GM19023 (cell line): Measurements from ENCODE around the gene KLF15.

Experiments used
- ATAC-seq: cut with Tn5 transposase; IDR thresholded peaks from one replicate; pipeline ENCODE4 v1.9.1; 2021; ENCODE audit warnings: mild to moderate bottlenecking, moderate library complexity; ENCODE audit not compliant: unreplicated experiment

KLF15 gene

DNA sequence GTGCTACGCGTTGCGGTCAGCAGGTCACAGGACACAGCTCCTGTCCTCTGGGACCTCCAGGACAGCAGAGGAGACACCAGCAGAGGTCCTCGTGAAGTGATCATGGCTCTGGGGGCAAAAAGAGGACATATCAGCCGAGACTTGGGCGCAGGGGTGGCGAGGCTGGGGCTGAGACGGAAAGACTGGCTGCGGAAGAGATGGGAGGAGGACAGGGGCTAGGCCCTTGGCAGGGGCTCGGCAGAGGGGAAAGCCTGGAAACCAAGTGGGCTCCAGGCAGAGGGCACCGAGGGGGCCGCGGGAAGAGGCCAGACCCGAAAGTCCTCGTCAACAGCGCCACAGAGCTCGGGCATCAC is 32.6 kb upstream of the KLF15 start:
- no peak for ATAC-seq

DNA sequence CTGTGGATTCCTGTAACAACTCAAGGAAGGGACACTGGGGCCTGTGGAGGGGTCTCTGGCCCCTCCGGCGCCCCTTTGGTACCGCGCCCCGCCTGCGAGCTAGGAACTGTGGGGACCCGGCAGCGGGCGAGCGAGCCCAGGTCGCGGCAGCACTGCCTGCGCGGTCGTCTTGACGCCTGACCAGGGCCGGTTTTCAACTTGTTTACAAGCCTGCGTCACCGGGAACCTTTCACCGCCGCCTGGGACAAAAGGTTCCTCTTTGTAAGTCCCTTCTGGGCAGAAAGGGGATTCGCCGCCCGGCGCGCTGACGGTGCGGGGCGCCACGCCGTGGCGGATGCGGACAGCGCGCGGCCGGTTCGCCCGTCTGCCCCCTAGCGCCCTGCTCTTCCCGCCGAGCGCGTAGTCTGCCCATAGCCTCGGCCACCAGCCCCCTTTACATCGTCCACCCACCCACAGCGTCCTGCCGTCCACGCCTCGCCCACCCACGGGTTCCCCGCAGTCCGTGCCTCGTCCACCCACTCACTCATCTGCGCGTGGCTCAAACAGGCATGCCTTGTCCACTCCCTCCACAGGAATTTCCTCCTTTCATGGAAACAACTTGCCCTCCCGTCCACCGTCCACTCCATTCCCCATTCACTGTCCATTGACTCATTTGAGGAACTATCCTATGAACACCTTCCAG is 32.0 kb upstream of the KLF15 start:
- peak; percentile 77 for ATAC-seq

DNA sequence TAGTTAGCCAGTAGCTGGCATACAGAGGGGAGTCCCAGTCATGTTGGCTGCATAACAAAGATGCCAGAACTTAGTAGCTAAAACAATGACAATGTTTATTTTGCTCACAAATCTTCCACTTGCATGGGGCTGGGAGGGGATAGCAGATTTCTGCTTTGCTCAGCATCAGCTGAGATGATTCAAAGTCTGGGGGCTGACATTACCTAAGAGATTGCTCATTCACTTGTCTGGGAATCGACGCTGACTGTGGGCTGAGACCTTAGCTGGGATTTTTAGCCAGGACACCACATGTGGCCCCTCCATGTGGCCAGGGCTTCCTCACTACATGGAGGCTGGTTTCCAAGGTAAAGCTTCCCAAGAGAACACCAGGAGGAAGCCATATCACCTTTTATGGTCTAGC is 24.8 kb upstream of the KLF15 start:
- ATAC-seq = no peak

DNA sequence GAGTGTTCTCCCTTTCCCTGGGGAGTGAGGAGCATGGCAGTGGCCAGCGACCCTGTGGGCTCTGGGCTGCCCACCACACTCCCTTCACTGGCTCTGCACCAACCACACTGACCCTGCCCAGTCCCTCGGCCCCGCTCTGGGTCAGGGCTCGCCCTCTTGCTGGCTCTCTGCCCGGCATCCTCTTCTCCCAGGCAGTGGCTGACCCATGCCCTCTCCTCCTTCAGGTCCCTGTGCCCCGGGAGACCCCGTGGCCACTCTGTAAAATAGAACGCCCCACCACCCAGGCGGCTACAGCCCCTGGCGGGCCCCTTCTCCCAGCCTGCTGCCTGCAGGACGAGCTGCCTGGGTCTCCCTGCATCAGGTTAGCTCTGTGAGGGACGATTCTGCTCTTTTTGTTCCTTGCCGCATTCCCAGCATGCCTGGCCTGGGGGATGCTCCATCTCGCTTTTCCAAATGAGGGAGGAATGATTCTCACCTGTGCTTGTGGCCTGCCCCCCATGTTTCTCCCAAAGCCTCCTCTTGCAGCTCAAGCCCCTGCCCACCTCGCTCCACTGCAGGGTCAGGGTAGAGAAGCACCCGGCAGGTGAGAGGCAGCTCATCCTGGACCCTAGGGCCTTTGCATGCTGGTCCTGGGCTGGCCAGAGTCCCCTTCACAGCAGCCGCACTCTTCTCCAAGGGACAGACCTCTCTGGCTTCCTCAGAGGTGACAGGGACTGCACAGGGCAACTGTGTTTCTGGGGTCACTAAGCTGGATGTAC is 23.0 kb upstream of the KLF15 start:
- no peak for ATAC-seq

DNA sequence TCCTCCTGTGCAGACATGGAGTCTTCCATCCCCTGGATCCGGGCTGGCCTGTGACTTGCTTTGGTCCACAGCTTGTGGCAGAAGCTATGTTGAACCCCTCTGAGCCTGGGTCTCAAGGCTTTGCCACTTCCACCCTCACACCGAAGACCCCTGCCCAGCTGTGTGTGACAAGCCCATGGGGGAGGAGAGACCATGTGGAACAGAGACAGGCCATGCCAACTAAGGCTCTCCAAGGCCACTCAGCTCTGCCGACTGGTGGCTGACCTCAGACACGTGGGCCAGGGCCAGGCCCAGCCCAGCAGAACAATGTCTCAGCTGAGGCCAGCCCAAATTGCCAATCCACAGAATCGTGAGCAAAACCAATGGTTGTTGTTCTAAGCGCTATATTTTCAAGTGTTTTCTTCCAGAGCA is 21.1 kb upstream of the KLF15 start:
- no peak for ATAC-seq

DNA sequence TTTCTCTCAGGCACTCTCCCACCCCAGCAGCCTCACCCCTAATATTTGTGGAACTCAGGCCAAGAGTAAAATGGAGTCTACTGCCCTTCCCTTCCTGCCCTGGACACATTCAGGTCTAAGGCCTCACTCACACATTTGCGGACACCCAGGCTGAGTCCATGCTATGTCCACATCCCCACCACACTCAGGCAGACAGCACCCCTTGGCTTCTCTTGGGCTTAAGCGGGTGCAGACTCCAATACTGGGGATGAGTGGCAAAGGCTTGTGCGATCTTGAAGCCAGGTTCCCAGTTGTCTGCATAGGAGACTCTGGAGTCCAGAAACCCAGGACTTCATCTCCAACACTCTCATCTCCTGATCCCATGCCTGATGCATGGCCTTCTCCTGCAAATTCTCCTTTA is 20.0 kb upstream of the KLF15 start:
- ATAC-seq = no peak

DNA sequence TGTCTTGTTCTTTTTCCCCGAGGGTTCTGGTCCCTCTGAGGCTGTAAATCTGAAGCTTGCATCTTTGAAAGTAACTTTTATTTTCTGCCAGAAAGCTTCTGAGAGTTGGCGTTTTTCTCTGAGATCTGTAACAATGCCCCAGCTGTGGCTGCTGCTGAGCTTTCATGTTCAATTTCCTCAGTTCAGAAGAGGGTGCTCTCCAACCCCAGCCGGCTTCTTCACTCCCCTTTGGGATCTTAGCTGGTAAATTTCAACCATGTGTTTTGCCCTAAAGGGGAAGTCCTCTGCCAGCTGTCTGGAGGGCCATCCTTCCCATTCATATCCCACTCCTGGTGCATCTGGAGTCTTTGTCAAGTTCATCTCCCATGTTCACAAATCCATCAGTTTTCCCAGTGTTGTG is 19.2 kb upstream of the KLF15 start:
- ATAC-seq = no peak

DNA sequence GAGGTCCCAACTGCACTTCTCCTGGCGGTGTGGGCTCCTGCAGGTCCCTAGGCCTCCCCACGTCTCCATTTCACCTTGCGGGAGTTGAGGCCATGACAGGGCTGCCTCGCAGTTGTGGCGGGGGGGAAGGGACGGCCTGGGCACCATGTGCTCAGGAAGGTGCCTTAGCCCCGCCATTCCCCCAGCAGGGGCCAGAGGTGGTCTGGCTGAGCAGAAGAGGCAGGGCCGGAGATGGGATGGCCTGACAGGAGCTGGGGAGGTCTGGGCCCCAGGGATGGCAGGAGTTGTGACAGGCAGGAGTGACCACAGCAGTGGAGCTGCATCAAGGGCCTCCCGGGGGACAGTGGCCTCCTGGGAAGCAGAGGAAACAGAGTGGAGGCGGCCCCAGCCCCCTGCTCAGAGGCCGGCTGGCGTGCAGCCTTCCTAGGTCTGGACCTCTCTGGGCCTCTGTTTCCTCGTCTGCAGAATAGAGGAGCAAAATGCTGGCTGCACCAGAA is 18.7 kb upstream of the KLF15 start:
- ATAC-seq = no peak

DNA sequence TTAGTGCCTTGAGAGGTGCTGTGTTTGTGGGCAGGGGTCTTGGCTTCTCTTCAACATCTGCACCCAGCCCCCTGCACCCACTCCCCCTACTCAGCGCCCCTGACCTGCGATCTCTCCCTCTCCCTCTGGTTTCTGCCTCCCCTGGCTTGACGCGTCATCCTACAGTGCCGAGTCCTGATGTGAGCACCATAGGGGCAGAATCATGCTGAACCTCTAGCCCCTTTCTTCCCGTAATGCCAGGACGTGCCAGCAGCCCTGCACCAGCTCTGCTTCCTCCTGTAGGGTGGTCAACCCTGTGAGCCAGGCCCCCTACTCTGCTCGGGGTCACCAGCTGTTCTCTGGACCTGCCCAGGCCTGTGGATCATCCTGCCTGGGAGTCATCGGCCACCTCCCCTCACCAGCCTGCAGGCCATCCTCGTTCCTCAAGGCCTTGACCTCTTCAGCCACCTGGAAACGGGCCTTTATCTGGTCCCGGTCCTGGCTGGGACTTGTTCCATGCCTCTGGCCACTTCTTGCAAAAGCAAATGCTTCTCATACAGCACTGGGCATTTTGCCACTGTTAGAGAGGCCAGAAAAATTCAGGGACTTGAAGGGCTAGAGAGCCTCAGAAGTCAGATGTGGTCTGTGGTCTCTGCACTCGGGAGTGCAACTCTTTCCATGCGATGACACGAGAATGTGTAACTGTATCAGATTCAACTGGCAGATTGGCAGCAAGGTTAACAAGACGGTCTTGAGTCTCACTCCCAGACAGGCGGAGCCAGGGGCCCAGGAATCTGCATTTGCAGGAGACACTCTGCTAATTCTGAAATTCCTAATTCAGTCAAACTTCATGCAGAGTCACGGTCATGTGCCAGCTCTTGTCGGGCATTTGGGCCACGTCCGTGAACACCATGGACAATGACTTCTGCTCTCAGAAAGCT is 16.7 kb upstream of the KLF15 start:
- ATAC-seq = no peak

DNA sequence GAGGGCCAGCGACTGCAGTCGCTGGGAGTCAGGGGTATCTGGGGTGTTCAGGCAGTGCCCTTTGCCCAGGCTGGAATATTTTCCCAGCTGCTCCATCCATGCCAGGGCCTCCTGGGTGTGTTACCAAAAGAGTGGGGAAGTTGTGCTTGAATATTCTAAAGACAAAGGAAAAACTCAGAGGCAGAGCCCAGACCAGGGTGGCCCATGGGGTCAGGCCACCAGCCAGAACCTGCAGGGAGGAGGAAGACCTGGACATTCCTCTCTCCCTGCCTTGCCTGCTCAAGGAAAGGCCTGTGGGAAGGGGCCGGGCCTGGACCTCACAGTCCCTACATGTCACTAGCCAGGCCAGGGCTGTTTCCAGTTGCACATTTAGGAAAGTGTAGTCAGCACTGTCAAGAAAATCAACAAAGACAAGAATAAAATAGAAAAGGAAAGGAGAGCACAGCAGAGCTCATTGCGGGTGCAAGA is 16.0 kb upstream of the KLF15 start:
- ATAC-seq = no peak

DNA sequence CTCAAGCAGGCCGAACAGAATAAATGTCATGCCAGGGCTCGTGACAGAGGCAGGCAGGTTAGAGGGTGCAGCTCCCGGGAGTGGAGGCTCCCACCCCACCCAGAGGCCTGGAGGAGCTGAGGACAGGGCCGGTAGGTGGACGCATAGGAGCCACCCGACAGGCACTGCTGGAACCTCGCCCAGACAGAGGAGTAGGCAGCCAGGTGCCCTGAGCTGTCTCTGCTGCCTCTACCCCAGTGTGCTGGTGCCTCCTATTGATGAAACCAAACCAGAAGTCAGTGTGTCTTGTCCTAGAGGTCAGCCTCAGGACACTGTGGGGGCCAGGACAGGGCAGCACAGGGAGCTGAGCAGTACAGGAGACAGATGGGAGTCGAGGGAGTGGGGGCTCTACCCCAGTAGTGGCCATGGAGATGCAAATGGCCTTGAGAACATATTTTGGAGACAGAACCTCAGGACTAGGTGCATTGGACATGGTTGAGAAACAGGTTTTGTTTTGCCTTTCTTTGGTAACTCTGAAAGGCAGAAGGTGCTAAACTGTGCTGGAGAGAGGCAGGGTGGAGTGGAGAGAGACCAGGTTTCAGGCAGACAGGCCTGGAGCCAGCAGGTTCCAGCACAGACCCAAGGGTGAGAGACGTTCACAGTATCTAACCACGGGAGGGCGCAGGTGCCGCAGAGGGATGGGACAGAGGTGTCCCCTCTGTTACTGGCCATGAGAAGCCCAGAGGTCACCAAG is 15.4 kb upstream of the KLF15 start:
- no peak for ATAC-seq

DNA sequence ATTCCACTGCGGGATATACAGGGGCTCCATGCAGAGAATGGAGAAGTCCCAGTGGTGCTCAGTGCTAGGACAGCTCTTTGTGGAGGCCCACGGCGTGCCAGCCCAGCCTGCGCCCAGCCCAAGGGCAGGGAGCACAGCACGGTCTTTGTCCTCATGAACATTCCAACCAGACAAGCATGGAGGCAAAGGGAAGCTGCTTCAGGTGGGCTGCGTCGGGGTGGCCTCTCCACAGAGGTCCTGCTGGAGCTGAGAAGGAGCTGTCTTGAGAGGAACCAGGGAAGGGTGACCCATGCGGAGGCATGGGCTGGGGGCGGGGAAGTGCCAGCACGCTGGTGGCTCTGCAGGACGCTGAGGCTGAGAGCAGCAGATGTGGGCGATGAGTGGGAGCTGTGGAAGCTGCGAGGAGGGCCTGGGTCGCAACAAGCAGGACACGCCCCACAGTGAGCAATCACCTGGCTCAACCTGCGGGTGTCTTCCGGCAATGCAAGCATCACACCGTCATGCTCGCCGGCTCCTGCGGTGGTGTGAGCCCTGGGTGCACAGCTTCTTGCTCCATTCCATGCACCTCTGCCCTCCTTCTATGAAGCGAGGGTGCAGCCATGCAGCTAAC is 14.0 kb upstream of the KLF15 start:
- ATAC-seq = no peak

DNA sequence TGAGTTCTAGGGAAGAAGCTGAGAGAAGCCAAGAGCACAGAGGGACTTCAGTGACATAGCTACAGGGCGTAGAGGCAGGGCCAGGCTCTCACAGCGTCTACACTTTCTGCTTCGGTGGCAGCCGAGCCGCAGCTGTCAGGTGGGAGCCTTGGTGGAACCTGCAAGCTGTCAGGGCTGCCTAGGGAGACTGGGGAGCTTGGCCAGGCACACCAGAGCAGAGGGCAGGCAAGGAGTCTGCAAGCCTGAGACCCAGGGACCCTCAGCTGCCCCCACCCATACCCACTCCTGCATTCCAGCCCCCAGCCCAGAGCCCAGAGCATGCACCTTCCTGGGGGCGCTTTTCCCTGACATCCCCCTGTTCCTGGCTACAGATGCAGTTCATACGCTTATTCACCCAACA is 13.4 kb upstream of the KLF15 start:
- ATAC-seq = no peak

DNA sequence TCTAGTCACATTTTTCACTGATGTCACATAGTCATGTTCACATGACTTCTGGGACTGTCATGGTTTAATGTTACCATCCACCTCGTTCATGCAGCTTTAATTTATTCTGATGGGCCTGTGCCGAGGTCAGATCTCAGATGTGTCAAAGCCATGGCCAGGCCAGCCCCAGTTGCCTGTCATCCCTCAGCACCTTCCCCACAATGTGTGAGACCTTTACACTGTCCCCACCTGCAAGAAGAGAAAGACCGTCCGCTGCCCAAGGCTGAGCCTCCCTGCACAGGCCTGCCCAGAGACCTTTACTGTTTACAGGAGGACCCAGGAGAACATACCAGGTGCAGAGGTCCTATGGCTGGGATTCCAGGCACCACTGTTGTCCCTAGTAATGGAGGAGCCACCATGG is 12.8 kb upstream of the KLF15 start:
- no peak for ATAC-seq

DNA sequence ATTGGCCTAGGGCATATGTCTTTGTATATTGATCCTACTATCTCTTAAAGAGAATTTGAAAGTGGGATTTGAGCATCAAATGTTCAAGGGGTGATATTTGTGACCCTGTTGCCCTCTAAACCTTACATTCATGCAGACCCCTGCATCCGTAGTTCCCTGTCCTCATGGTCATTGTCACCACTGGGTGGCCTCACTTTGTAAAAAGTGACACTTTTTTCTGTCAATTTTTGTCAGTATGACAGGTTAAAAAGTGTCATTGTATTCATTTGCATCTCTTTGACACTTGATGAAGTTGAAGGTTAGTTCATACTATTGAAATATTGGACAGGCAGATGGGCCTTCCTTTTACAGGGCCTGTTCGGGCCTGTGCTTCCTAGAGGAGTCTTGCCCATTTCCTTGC is 12.3 kb upstream of the KLF15 start:
- no peak for ATAC-seq

DNA sequence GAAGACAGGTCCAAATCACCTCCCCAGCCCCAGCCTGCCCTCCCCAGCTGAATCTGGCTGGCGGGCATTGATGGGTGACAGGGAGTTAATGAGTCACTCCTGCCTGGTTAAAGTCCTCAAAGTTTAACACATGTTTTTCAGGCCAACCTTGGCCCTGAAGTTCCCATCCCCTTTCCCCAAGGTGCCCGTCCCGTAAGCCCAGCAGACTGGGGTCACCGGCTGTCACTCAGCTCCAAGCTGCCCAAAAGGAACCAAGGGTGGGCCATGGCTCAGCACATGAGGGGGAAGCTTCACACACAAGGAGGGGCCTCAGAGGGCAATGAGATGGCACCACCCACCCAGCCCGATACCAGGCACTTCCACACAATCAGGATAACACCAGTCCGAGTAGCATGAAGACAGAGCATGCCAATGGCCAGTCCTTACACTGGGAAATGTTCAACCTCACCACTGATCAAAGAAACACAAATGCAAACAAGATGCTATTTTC is 10.2 kb upstream of the KLF15 start:
- ATAC-seq = no peak

DNA sequence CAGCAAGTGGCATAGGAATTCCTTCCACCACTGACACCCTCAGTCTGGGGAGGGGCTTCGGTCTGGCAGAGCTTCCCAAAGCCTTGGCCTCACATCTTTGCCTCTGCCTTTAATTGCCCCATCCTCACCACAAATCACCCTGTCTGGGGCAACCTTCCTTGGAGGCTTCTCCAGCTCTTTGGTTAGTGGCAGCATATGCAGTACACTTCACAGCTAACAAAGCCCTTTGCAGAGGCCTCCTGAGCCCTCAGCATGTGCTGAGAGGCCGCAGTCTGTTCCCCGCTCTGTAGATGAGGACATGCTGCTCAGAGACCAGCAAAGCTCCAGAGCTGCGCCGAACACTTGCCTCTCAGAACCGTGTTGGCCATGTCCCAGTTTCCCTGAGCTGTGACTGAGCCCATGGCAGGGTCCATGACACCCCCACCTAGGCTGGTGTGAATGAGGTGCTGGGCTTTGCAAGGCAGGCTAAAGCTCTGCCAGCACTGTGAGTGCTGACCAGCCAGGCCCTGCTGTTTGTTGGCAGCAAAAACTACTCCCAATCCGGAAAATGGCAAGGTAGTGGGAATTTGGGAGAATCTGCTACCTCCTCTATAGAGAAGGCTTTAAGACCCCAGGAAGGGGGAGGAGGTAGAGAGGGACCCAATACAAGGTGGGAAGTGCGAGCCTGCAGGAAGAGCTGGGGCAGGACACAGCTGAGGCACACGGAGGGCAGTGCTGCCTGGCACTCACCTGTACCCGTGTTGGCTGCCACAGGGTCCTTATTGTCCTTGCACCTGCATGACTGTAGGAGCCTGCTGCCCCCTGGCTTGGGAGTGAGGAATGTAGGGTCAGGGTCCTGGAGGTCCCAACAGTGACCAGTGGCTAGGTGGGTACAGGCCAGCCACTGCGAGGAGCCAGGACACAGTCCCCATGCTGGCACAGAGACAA is 8.4 kb upstream of the KLF15 start:
- no peak for ATAC-seq

DNA sequence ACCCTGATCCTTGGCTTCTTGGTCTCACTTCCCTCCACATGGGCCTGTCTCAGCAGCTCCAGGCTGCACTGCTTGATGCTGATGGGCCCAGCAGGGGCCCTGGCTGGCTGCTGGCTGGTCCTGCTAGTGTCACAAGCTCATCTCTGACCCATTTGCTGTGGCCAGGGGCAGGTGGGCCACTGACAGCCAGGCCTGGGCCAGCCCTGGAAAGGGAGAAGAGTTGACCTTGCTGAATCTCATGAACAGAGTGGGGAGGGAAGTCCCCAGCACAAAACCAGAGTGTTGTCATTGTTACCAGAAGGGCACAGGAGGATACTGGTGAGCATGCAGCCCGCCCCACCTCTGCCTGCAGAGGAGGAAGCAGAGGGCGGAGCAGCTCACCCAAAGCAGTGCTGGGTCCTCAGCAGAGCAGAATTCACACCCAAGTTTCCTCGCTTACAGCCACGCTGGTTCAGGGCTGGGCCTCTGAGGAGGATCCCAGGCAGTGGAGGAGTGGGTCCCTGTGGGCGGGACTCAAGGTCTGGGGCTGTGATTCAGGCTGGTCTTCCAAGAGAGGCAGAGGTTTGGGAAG is 7.6 kb upstream of the KLF15 start:
- no peak for ATAC-seq
